Central memory CD8-positive, alpha-beta T cell (primary cell): ENCODE results near the gene EBF4.

ENCODE experiments used
- ATAC-seq: fragments of 150-1000 bp; cut with Tn5 transposase; replicated peaks from 2 replicates; pipeline ENCODE4 v1.10.0; 2022; ENCODE audit warnings: mild to moderate bottlenecking, moderate FRiP score, moderate number of reproducible peaks; ENCODE audit not compliant: poor library complexity, severe bottlenecking; ENCODE audit errors: extremely low read depth
- DNase-seq, 2 donors: peaks; one replicate each; pipeline ENCODE4 v3.0.0; 2021; ENCODE audit warnings: low spot score in 2 of 2
- H3K27ac Mint-ChIP-seq: one replicate; pipeline ENCODE4 v1.8.0; 2022; ENCODE audit warnings: low read depth, mild to moderate bottlenecking, moderate library complexity, mixed read lengths
- H3K27me3 Mint-ChIP-seq: one replicate; pipeline ENCODE4 v1.8.0; 2022; ENCODE audit warnings: mixed read lengths
- H3K36me3 Mint-ChIP-seq: one replicate; pipeline ENCODE4 v1.8.0; 2022; ENCODE audit warnings: mild to moderate bottlenecking, moderate library complexity, mixed read lengths; ENCODE audit not compliant: insufficient read depth
- H3K4me1 Mint-ChIP-seq: one replicate; pipeline ENCODE4 v1.8.0; 2022; ENCODE audit warnings: mixed read lengths
- H3K4me3 Mint-ChIP-seq: one replicate; pipeline ENCODE4 v1.8.0; 2022; ENCODE audit warnings: mild to moderate bottlenecking, moderate library complexity, mixed read lengths
- H3K9me3 Mint-ChIP-seq: one replicate; pipeline ENCODE4 v1.8.0; 2022; ENCODE audit warnings: mixed read lengths

EBF4 gene

GRCh38 chr20:2742934-2743559, 50.5 kb downstream of the EBF4 start:
- no peaks in the 10 kb centered on the region for H3K9me3 Mint-ChIP-seq
- no peaks in the 10 kb centered on the region for H3K27me3 Mint-ChIP-seq
- peaks cover 2% of the 10 kb centered on the region for H3K36me3 Mint-ChIP-seq
- H3K27ac Mint-ChIP-seq = peak overlapping the region; percentile 90
- ATAC-seq (no peak), DNase-seq (peak; percentile 57 to 60)
- H3K4me3 Mint-ChIP-seq = peak overlapping the region; percentile 66
- H3K4me1 Mint-ChIP-seq = peaks cover 46% of the 10 kb centered on the region

- peak overlapping the region; percentile 9 for H3K27ac Mint-ChIP-seq
Measured at GRCh38 chr20:2745060-2745910, 52.7 kb downstream of the EBF4 start.

GRCh38 chr20:2745936-2746635, 53.5 kb downstream of the EBF4 start:
- Mint-ChIP-seq H3K27me3 (no peaks in the 10 kb centered on the region), H3K4me3 (no peak overlapping the region), H3K27ac (no peak overlapping the region), H3K9me3 (no peaks in the 10 kb centered on the region), H3K36me3 (peaks cover 7% of the 10 kb centered on the region), H3K4me1 (peaks cover 45% of the 10 kb centered on the region)
- ATAC-seq (no peak), DNase-seq (no peak)

More at GRCh38 chr20:2745060-2745910, 52.7 kb downstream of the EBF4 start:
- H3K27me3 Mint-ChIP-seq = no peaks in the 10 kb centered on the region
- ATAC-seq = no peak
- peaks cover 45% of the 10 kb centered on the region for H3K4me1 Mint-ChIP-seq
- H3K9me3 Mint-ChIP-seq = no peaks in the 10 kb centered on the region
- H3K36me3 Mint-ChIP-seq = peaks cover 6% of the 10 kb centered on the region
- DNase-seq = peak in 1 of 2 donors; percentile 9
- H3K4me3 Mint-ChIP-seq = no peak overlapping the region

- Mint-ChIP-seq H3K4me1 (peaks cover 41% of the 10 kb centered on the region), H3K36me3 (peaks cover 7% of the 10 kb centered on the region), H3K4me3 (no peak overlapping the region), H3K27ac (peak overlapping the region; percentile 67), H3K27me3 (no peaks in the 10 kb centered on the region), H3K9me3 (no peaks in the 10 kb centered on the region)
- no peak for ATAC-seq
- no peak for DNase-seq
Measured at GRCh38 chr20:2746636-2747265, 54.2 kb downstream of the EBF4 start.

- DNase-seq (no peak), ATAC-seq (no peak)
- Mint-ChIP-seq H3K9me3 (no peaks in the 10 kb centered on the region), H3K36me3 (peaks cover 9% of the 10 kb centered on the region), H3K27ac (no peak overlapping the region), H3K4me3 (no peak overlapping the region), H3K27me3 (no peaks in the 10 kb centered on the region), H3K4me1 (peaks cover 35% of the 10 kb centered on the region)
Measured at GRCh38 chr20:2747676-2748235, 55.2 kb downstream of the EBF4 start.

- no peaks in the 10 kb centered on the region for H3K27me3 Mint-ChIP-seq
- DNase-seq (no peak), ATAC-seq (no peak)
- H3K36me3 Mint-ChIP-seq = peaks cover 7% of the 10 kb centered on the region
- no peaks in the 10 kb centered on the region for H3K9me3 Mint-ChIP-seq
- peaks cover 36% of the 10 kb centered on the region for H3K4me1 Mint-ChIP-seq
- no peak overlapping the region for H3K4me3 Mint-ChIP-seq
- no peak overlapping the region for H3K27ac Mint-ChIP-seq
Measured at GRCh38 chr20:2748551-2749342, 56.2 kb downstream of the EBF4 start.

- Mint-ChIP-seq H3K36me3 (peaks cover 7% of the 10 kb centered on the region), H3K9me3 (no peaks in the 10 kb centered on the region), H3K27ac (no peak overlapping the region), H3K27me3 (no peaks in the 10 kb centered on the region), H3K4me3 (no peak overlapping the region), H3K4me1 (peaks cover 40% of the 10 kb centered on the region)
- DNase-seq (no peak), ATAC-seq (no peak)
Measured at GRCh38 chr20:2749343-2749950, 56.9 kb downstream of the EBF4 start.

GRCh38 chr20:2749951-2750490, 57.4 kb downstream of the EBF4 start:
- Mint-ChIP-seq H3K27me3 (no peaks in the 10 kb centered on the region), H3K27ac (peak overlapping the region; percentile 65), H3K4me1 (peaks cover 40% of the 10 kb centered on the region), H3K36me3 (peaks cover 7% of the 10 kb centered on the region), H3K9me3 (no peaks in the 10 kb centered on the region), H3K4me3 (peak overlapping the region; percentile 75)
- DNase-seq (no peak), ATAC-seq (no peak)

- ATAC-seq (no peak), DNase-seq (no peak)
- H3K9me3 Mint-ChIP-seq = no peaks in the 10 kb centered on the region
- peak overlapping the region; percentile 65 for H3K27ac Mint-ChIP-seq
- H3K4me3 Mint-ChIP-seq = peak overlapping the region; percentile 75
- H3K36me3 Mint-ChIP-seq = peaks cover 9% of the 10 kb centered on the region
- H3K27me3 Mint-ChIP-seq = no peaks in the 10 kb centered on the region
- H3K4me1 Mint-ChIP-seq = peaks cover 35% of the 10 kb centered on the region
Measured at GRCh38 chr20:2750491-2751251, 58.1 kb downstream of the EBF4 start.

GRCh38 chr20:2751347-2751877, 58.8 kb downstream of the EBF4 start:
- Mint-ChIP-seq H3K9me3 (no peaks in the 10 kb centered on the region), H3K36me3 (peaks cover 9% of the 10 kb centered on the region), H3K27me3 (peaks cover 5% of the 10 kb centered on the region), H3K27ac (no peak overlapping the region), H3K4me1 (peaks cover 39% of the 10 kb centered on the region), H3K4me3 (peak overlapping the region; percentile 75)
- DNase-seq = no peak
- no peak for ATAC-seq
